Suppressor macrophage treated with lipopolysaccharide for 1 hour (primary cell): Measurements from ENCODE around the gene BUD23.
"Not testable (repeated sequence)": the region's sequence is repeated elsewhere in the genome, so short reads cannot be mapped to it uniquely, and the experiment has no call there.

ENCODE experiments used
- DNase-seq, 3 donors: peaks; one replicate each; pipeline ENCODE4 v3.0.0-alpha.2; 2020 to 2022

BUD23 gene

DNA sequence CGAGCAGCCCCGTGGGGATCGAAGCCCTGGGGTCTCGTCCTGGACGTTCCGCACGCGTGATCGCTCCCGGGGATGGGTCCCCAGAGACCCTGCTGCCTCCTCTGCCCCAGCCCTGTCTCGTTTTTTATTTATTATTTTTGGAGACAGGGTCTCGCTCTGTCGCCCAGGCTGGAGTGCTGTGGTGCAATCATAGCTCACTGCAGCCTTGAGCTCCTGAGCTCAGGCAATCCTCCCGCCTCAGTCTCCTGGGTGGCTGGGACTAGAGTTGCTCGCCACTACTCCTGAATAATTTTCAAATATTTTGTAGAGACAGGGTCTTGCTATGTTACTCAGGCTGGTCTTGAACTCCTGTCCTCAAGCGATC is 36.4 kb downstream of the BUD23 start:
- no peak for DNase-seq

DNA sequence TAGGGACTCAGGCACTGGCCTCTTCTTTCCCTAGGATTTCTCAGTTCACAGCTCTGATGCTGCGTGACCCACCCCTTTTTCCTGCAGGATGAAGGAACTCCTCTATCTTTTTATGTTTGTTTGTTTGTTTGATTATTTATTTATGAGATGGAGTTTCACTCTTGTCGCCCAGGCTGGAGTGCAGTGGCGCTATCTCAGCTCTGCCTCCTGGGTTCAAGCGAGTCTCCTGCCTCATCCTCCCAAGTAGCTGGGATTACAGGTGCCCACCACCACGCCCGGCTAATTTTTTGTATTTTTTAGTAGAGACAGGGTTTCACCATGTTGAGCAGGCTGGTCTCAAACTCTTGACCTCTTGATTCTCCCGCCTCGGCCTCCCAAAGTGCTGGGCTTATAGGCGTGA is 37.0 kb downstream of the BUD23 start:
- DNase-seq: not testable (repeated sequence)

DNA sequence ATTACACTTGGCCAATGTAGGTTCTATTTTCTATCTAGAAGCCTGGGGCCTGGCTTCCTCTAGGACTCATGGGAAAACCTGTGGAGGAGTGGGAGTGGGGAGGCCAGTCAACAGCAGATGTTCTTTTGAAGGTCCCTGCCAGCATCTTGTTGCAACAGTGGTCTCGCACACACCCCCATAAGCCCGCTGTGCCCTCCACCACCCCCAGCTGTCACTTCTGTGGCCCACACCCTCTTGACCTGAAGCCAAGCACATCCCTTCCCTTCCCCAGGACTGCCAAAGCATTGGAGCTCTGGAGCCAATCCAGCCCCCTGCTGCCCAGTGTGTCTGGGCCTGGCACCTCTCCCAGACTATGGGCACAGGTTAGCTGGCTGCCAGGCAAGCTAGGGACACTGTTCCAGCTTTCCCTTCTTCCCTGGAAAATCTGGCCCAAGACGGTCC is 38.0 kb downstream of the BUD23 start:
- no peak for DNase-seq

DNA sequence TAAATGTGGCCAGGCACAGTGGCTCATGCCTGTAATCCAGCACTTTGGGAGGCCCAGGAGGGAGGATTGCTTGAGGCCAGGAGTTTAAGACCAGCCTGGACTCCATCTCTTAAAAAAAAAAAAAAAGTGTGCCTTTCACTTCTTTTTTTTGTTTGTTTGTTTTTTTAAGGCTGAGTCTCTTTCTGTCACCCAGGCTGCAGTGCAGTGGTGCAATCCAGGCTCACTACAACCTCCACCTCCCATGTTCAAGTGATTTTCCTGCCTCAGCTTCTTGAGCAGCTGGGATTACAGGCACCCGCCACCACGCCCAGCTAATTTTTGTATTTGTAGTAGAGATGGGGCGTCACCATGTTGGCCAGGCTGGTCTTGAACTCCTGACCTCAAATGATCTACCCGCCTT is 38.8 kb downstream of the BUD23 start:
- DNase-seq: not testable (repeated sequence)

DNA sequence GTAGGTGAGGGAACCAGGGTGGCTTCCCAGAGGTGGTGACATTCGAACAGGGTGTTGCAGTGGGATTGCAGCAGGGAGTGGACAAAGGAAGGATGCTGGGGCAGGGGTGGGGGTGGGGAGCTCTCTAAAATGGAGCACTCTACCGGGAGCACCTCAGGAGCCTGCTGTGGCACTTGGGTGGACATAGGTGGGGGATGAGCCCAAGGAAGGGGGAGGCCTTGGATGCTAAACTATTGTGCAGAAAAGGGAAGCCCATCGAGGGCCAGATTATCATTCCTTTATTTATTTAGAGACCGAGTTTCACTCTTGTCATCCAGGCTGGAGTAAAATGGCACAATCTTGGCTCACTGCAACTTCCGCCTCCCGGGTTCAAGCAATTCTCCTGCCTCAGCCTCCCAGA is 39.4 kb downstream of the BUD23 start:
- DNase-seq: no peak

DNA sequence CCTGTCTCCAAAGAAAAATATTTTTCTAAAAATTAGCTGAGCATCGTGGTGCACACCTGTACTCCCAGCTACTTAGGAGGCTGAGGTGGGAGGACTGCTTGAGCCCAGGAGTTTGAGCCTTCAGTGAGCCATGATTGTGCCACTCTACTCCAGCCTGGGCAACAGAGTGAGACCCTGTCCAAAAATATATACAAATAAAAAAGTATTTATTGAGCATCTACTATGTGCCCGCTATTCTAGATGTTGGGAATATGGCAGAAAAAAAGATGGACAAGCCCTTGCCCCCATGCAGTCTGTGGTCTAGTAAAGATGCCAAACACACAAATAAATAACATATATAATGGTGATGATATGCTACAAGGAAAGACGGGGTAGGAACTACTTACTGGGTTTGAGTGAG is 40.4 kb downstream of the BUD23 start:
- no peak for DNase-seq

DNA sequence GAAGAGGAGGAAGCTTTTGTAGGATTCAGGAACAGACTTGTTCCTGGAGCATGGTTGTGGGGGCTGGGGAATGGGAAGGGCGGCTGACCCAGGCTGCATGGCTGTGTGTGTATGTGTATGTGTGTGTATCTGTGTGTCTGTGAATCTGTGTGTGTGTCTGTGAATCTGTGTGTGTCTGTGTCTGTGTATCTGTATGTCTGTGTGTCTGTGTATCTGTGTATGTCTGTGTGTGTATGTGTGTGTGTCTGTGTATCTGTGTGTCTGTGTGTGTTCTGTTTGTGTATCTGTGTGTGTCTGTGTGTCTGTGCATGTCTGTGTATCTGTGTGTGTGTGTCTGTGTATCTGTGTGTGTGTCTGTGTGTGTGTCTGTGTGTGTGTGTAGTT is 42.7 kb downstream of the BUD23 start:
- DNase-seq: no peak

DNA sequence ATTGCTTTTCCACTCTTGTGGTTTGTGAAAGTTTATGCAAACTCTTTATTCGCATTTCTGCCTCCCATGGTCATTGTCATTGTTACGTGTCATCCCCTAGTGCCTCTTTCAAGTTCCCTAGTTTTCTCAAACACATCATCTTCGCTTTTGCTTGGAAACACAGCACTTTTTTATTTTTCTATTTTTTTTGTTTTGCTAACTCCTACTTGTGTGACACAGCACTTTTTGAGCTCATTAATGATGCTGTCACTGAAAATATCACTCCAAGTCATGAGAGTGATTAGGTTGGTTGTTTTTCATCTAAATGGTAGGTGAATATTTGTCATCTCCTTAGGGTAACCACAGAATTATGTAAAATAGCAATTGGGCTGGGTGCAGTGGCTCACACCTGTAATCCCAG is 44.6 kb downstream of the BUD23 start:
- peak; percentile 19 to 52 (median 30) for DNase-seq

DNA sequence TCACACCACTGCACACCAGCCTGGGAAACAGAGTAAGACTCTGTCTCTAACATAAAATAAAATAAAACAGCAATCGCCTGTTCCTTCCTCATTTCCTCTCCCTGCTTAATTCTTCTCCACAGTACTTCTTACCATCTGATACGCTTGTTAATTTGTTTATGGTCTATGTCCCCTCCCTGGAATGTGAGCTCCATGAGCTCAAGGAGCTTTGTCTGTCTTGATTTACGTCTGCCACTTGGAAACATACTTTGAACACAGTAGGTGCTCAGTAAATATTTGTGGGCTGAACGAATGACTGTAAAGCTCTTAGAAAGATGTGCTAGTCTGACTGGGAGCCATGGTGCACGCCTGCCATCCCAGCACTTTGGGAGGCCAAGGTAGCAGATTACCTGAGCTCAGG is 45.2 kb downstream of the BUD23 start:
- no peak for DNase-seq

DNA sequence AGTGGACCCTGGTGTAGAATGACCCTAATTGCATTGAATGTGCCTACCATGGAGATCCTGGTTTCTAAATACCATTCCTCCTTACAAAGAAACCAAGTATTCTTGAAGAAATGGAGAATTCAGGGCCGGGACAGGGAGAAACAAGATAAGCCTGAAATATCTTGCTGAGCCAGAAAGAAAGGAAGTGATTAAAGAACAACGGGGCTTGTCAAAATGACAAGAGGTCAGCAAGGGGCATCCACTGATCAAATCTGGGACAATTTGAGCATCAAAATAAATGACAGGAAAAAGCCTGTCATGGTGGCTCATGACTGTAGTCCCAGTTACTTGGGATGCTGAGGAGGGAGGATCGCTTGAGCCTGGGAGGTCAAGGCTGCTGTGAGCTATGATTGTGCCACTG is 47.1 kb downstream of the BUD23 start:
- DNase-seq: no peak

DNA sequence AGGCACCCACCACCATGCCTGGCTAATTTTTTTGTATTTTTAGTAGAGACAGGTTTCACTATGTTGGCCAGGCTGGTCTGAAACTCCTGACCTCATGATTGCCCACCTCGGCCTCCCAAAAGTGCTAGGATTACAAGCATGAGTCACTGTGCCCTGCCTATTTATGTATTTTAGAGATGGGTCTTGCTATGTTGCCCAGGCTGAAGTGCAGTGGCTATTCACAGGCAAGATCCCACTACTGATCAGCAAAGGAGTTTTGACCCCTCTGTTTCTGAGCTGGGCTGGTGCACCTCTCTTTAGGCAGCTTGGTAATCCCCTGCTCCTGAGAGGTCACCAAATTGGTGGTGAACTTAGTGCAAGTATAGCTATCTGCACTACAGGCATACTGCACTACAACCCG is 49.0 kb downstream of the BUD23 start:
- no peak for DNase-seq

DNA sequence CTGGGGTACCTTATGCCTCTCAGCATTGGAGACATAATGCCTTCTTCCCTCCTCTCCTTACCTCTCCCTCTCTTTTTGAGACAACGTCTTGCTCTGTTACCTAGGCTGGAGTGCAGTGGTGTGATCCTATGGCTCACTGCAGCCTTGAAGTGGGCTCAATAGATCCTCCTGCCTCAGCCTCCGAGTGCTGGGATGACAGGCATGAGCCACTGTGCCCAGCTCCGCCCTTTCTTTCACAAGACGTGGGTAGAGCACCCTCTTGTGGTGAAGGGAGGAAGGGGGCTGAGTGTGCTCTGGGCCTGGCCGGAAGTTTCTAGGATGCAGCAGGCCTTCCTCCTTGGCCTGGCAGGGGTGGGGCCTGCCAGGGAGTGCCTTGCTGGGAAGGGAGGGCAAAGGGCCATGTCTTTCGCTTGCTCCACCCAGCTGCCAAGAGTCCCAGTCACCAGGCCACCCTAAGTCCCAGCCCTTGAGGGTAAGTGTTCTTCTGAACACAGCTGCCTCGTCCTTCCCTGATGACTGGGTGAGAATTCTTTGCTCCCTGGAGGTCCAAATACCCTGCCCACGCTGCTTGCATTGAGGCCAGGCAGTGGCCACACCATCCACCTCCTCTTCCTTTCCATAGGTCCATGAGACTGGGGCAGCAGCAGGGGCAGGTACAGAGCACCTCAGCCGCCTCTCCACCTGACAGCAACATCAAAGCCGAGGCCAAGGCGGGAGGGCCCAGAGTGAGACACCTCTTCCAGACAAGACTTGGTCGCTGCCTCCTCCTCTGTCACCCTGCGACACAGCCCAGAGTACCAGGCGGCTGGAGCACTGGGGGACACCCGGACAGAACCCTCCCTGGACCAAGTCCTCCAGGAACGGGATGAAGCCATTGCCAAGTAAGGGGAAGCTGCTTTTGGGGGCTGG is 51.5 kb downstream of the BUD23 start:
- peak; percentile 82 to 95 (median 88) for DNase-seq

DNA sequence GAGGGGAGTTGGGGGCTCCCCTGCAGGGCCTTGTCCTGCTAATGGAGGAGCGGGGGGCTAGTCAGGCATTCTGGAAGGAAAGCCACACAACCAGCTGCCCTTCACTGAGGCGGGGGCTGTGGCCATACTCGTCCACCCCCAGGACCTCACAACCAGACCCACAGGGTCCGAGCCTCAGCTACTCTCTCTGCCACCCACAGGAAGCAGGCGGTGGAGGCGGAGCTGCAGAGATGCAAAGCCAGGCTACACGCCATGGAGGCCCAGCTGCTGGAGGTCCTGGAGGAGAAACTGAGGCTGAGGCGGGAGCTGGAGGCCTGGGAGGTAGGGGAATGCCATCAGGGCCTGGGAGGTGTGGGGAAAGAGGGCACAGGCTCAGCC is 52.1 kb downstream of the BUD23 start:
- DNase-seq: no peak

DNA sequence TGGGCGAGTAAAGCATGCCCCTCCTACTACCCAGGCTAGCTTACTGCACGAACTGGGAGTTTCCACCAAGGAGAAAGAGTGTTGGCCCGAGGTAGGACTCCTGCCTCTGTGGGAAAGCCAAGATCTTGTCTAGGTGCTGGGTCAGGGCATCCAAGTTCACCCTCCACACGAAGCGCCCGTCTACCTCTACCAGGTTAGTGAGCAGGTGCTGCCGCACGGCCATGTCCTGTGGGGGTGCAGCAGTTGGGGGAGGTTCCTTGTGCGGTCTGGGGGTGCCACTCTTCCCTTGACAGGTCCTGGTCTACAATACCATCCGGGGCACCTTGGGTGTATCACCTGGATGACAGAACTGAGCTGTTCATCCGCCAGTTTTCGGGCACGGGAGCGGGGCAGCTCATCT is 53.5 kb downstream of the BUD23 start:
- DNase-seq: no peak

DNA sequence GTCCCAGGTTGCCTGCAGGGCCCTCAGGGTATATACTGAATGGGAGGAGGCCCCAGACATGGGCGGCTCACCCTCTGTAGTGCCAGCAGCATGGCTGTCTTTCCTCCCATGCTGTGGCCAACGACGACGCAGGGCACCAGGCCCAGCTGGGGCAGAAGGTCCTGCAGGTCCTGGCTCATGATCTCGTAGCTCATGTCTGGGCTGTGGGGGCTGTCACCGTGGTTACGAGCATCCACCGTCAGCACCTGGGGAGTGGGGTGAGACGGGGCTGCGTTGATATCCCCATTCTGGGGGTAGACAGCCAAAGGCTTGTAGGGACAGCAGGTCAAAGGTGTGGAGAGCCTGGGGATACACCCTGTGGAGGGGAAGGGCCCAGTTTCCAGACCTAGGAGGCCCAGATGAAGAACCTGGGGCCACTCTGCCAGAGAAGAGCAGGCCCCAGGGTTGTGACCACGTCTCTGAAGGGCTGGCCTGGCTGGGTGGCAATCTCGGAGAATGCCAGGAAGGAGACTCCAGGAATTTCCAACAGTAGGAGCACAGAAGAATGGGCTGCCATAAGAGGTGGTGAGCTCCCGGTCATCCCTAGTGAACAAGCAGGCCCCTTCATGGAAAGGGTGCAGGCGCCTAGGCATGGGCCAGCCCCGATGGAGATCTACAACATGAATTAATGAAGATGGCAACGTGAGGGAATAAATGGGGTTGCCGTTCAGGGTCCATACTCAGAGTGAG is 54.3 kb downstream of the BUD23 start:
- DNase-seq: no peak

DNA sequence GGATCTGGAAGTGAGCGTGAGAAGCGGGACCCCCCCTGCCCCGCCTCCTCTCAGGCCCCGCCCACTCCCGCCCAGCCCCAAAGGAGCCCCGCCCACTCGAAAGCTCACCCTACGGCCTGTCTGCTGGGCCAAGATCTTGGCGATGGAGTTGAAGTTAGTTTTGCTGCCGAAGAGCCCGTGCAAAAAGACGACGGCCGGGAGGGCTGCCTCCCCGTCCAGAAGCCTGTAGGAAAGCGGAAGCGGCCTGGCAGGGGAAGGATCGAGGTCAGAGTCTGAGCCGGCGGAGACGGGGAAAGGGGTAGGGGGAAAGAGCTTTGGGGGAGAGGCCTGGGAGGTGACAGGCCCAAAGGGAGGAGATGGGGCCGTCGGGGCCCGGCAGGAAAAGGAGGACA is 54.8 kb downstream of the BUD23 start:
- peak; percentile 53 to 80 (median 75) for DNase-seq

DNA sequence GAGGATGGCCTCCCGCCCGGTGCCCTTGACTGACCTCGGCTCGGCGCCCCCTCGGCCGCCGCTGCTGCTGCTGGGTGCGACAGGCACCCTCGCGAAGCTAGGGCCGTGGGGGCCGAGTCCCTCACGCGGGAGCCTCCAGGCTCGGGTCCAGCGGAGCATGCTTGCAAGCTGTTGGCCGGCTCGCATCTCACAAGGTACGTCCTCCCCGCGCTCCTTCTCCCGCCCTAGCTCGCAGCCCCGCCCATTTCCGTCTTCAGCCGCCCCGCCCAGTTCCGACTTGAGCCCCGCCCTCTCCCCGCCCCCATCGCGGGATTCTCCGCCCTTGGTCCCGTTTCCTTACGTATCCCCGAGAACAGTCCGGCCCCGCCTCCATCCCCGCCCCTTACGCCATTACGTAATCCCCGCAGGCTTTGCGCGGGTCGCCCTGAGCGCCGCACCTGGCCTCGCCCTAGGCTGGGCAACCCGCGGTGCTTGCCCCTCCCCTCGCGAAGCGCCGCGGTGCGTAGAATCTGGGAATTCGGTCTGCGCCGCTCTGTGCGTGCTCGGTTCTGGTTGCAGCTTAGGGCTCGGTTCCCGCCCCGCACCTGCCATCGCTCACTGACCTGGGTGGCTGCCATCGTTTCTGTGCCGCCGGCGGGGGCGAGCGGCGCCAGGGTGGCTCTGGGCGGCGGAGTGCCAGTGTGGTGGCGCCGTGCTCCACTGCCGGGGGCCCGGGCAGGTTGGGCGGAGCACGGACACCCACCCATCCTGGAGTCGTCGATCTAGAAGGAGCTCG is 55.4 kb downstream of the BUD23 start, which contains the start of gene ABHD11:
ABHD11 (minus strand) TSS at position 191 of the 775 bp plus-strand sequence; CDS start at position 159, 32 bp downstream.
- DNase-seq: peak; percentile 93 to 99 (median 99)

DNA sequence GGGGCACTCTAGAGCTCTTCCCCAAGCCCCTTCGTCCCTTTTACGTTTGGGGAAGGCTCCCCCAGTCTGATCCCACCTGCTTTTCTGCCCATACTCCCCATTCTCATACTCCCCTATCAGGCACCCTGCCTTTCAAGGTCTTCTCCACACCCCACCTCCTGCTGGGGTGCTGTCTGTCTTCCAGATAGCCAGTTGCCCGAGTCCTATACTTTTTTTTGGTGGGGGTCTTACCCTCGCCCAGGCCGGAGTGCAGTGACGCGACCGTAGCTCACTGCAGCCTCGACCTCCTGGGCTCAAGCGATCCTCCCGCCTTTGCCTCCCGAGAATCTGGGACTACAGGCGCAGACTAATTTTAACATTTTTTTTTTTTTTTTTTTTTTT is 56.0 kb downstream of the BUD23 start:
- DNase-seq: no peak

DNA sequence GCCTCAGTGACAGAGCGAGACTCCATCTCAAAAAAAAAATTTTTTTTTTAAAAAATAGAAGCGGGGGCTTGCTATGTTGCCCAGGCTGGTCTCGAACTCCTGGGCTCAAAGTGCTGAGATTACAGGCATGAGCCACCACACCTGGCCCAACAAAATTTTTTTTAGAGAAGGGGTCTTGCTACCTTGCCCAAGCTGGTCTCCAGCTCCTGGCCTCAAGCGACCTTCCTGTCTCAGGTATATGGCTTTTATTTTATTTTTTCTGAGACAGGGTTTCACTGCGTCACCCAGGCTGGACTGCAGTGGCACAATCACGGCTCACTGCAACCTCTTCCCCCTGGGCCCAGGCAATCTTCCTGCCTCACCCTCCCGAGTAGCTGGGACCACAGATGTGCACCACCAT is 56.8 kb downstream of the BUD23 start:
- DNase-seq: no peak

DNA sequence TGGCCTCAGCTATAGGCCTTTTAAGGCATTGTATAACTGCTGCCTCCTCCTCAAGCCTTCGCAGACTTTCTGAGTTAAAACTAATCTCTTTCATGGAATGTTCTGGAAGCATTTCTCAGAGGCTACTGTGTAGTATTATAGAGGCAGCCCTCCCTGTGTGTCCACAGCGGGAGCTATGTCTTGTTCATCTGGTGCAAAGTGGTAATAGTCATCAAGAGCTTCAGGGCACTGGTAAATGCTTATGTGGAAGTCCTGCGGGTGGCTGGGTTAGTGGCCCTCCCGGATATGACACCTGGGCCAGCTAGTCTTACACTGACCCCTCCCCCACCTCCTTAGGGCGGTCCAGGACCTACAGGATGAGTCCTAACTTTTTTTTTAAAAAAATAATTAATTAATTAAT is 57.4 kb downstream of the BUD23 start:
- DNase-seq: no peak

DNA sequence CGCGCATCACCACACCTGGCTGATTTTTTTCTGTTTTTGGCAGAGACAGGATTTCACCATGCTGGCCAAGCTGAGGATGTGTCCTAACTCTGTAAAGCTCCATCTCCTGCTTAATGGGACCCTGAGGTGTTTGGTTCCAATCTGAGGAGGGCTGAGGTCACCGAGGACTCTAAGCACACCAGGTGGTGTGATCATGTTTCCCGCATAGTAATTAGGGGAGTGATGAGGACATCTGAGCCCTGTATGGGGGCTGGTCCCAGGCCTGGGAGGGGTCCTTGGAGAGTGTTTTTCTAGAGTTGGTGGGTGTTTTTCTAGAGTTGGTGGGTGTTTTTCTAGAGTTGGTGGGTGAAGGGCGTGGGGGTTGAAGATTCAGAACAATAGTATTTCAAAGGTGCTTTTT is 58.2 kb downstream of the BUD23 start:
- no peak for DNase-seq

DNA sequence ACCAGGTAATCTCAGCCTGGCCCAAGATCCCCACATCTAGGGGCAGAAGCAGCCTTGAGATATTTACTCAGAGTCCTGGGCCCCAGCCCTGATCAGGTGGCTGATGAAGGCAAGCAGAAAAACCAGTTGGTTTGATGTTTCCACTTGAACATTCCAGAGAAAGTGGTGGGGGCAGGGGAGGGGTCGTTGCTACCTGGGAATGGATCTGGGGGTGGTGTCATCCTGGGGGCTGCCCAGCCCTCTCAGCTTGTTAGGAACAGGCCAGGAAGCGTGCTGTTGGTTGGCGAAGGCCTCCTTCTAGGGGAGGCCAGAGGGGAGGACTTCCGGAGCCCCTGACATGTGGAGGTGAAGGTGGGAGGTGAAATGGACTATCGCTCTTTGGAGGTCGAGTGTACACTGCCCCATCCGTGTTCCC is 58.9 kb downstream of the BUD23 start:
- no peak for DNase-seq
